Measurements from ENCODE around the gene UEVLD. TPM values are rescaled to one million over a fixed set of nuclear protein-coding genes. Genes with fewer than 3 reads are reported as not detected.
A peak's percentile ranks its signal among the peaks of the same experiment; 100 is the strongest.

The UEVLD gene
- 15.7 and 22.4 TPM in 2 replicates for total RNA-seq (ENCODE audit: low replicate concordance)
- long read RNA-seq, full-length matches to known transcripts, result 43 of 63 reads
- long read RNA-seq, partial matches to known transcripts, result 9 of 63 reads
- long read RNA-seq, other reads (novel, unspliced or antisense), result 11 of 63 reads

DNA sequence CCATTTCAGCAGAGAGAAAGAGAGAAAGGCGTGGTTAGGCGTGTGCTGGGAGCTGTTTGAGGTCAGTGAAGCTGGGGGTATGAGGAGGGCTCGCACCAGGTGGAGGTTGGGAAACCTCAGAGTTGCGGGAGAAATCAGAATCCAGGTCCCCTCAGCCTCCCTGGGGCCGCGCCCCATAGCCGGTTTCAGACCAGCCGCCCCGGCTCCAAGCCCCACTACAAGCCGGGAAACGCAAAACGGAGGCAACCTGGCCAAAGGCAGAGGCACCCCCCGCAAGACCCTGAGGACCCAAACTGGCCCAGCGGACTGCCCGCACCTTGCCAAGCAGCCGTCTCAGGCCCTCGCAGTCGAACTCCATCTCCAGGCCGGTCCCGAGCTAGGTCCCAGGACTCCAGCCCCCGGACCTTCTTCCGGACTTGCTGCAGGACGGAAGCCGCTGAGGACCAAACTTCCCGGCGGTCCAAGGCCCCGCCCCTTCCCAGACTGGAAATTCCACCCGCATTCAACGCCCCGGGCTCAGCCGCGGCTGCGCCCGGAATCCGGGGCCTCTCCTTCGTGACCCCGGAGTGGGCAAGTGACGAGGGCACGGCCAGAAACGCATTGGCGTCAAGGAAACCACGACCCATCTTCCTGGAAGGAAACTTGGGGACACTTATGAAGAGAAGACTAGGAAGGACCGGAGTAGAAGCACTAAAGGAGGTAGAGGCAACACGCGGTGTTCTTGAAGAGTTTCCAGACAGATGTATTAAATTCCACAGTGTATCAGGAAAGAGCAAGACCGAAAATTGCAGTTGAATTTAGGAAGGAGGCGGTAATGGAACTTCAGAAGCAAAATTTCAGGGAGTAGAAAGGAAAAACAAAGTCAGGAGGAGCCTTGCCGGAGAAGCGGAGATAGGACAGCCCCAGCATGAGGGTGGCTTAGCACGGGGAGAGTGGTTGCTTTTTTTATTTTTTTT, at the start of gene UEVLD:
Gene UEVLD (minus strand): TSS at position 438 of the 956 bp plus-strand sequence. CDS start 80 bp downstream, at position 358.
- no peak within 1 kb of the TSS for H3K4me3 Mint-ChIP-seq
- no peaks in the 10 kb centered on the region for H3K27me3 Mint-ChIP-seq
- no peaks in the 10 kb centered on the region for H3K36me3 Mint-ChIP-seq

DNA sequence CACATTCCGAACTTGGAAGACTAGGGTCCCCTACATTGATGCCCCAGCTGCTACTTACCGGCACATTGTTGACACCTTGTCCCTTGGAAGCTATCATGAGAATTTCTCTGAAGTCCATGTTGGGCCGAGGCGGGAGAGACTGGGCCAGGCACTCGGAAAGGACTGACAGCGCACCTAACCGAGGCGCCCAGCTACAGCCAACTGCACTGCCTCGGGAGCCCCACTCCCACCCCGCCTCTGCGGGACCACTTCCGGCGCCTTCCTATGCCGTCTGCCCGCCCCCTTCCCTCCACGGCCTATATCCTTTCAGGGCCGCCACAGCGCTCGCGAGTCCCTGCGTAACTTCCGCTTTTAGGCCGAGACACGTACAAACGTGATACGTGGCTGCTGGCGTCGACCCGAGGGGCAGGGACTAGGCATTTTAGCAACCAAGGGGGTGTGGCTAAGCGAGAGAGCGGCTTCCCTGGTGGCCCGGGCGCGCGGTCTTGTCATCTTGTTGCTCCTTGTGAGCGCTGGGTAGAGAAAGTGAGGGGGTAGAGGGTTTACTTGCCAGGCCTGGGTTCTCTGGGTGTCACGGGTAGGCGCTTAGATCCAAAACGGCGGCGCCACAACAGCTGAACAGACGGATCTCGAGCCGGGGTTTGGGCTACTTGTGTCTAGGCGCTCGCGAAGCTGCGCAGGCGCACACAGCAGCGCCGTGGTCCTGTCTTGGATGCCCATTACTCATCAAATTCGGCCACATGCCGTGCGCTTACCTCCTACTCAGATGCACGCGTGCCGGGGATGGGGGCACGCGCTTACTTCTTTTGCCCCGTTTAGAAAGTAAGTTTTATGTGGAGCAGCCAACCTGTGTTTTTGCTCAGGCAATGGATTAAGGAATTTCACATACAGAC, 45.9 kb upstream of the UEVLD start, which contains the start of gene SPTY2D1:
Gene SPTY2D1 (minus strand): TSS at position 203 of the 893 bp plus-strand sequence. CDS start 85 bp downstream, at position 118.
- Mint-ChIP-seq H3K4me3 (peak within 1 kb of the TSS; percentile 99), H3K9me3 (no peaks in the 10 kb centered on the region), H3K4me1 (ENCODE audit: unreplicated experiment) (peaks cover 10% of the 10 kb centered on the region), H3K36me3 (no peaks in the 10 kb centered on the region), H3K27ac (peak within 1 kb of the TSS; percentile 100), H3K27me3 (peaks cover 19% of the 10 kb centered on the region)
- TF ChIP-seq, protein P1, sequence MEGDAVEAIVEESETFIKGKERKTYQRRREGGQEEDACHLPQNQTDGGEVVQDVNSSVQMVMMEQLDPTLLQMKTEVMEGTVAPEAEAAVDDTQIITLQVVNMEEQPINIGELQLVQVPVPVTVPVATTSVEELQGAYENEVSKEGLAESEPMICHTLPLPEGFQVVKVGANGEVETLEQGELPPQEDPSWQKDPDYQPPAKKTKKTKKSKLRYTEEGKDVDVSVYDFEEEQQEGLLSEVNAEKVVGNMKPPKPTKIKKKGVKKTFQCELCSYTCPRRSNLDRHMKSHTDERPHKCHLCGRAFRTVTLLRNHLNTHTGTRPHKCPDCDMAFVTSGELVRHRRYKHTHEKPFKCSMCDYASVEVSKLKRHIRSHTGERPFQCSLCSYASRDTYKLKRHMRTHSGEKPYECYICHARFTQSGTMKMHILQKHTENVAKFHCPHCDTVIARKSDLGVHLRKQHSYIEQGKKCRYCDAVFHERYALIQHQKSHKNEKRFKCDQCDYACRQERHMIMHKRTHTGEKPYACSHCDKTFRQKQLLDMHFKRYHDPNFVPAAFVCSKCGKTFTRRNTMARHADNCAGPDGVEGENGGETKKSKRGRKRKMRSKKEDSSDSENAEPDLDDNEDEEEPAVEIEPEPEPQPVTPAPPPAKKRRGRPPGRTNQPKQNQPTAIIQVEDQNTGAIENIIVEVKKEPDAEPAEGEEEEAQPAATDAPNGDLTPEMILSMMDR (conservative IDR thresholded peaks at IDR 0.05), result no peak
- peak; percentile 96 for DNase-seq (ENCODE audit: extremely low spot score, unreplicated experiment)

More for the DNA sequence above, at the start of gene UEVLD:
- peak; percentile 92 for DNase-seq (ENCODE audit: extremely low spot score, unreplicated experiment)
- Mint-ChIP-seq H3K27ac (no peak within 1 kb of the TSS), H3K4me1 (ENCODE audit: unreplicated experiment) (no peaks in the 10 kb centered on the region), H3K9me3 (no peaks in the 10 kb centered on the region)
- TF ChIP-seq, protein P1 (conservative IDR thresholded peaks at IDR 0.05), result no peak

DNA sequence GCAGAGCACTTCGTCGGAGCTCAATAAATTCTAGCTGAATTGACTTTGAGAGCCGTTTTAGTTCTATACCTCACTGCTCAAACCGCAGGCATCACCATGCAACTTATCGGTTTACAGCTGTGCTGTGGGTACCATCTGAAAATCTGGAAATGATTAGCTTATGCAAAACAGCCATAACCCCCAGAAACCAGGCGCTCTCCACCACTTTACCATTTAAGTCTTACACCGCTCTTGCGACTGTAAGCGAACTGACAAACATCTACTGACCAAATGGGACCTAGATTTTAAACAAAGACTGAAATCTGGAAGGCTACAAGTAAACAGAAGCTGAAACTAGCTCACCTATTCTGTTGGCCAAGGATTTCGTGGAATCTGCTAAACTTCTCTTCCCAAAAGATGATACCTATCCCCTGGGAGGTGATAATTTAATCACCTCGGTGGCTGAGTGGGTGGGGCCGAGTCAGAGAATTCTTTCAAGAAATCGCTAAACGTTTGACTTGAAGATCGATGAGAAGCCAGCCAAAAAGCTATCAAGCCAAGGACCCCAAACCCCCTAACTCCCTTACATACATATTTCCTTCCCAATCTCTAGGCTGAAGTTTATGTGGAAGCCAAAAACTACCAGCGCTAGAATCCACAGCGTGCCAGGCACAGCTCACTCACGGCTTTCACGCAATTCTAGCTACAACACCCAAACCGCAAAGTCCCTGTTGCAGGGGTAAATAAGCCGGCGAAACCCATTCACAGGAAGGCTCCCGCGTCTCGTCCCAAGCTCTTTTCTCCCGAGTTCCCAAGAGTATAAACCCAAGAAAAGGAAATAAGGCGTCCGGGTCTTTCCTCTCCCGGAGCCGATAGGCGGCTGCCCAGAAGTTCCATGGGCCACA, 45.0 kb upstream of the UEVLD start:
- H3K27me3 Mint-ChIP-seq, result peaks cover 19% of the 10 kb centered on the region
- peak overlapping the region; percentile 100 for H3K27ac Mint-ChIP-seq
- H3K4me1 Mint-ChIP-seq (ENCODE audit: unreplicated experiment), result peaks cover 10% of the 10 kb centered on the region
- DNase-seq (ENCODE audit: extremely low spot score, unreplicated experiment), result no peak
- no peaks in the 10 kb centered on the region for H3K36me3 Mint-ChIP-seq
- H3K4me3 Mint-ChIP-seq, result peak overlapping the region; percentile 99
- no peaks in the 10 kb centered on the region for H3K9me3 Mint-ChIP-seq
- TF ChIP-seq, protein P1 (conservative IDR thresholded peaks at IDR 0.05), result no peak

DNA sequence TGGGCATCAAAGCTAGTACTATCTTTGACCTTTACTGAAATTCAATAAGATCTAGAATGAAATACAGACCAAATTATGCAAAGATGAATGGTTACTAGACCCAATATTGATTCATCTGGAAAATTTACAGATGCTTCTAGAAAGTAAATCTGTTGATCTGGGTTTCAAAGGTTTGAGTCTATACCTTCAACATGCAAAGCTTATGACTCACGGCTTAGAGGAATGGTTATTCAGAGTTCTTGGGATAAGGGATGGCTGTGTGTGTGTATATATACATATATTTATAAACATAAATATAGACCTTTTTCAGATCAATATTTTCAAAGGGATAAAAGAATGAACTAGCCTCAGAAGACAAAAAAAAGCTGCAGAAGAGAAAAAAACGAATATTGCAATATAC, 44.3 kb upstream of the UEVLD start:
- H3K4me3 Mint-ChIP-seq, result peak overlapping the region; percentile 99
- H3K4me1 Mint-ChIP-seq (ENCODE audit: unreplicated experiment), result peaks cover 10% of the 10 kb centered on the region
- DNase-seq (ENCODE audit: extremely low spot score, unreplicated experiment), result no peak
- no peak overlapping the region for H3K27ac Mint-ChIP-seq
- H3K36me3 Mint-ChIP-seq, result no peaks in the 10 kb centered on the region
- TF ChIP-seq, protein P1 (conservative IDR thresholded peaks at IDR 0.05), result no peak
- H3K9me3 Mint-ChIP-seq, result no peaks in the 10 kb centered on the region
- H3K27me3 Mint-ChIP-seq, result peaks cover 16% of the 10 kb centered on the region

Data from type B pancreatic cell (in vitro differentiated cells).